H9 (cell line): ENCODE measurements around the gene RNF227. TPM values are rescaled to one million over a fixed set of nuclear protein-coding genes. Genes with fewer than 3 reads are reported as not detected.

Experiments
- DNase-seq: peaks from one replicate; pipeline ENCODE4 v3.0.0-alpha.2; 2017
- H2AFZ ChIP-seq: one replicate; pipeline ENCODE4 v1.6.1; 2013; ENCODE audit warnings: mild to moderate bottlenecking, low read length, control low read depth, moderate library complexity
- H2AK5ac ChIP-seq: 2 replicates; pipeline ENCODE4 v1.6.1; 2013; ENCODE audit warnings: low read length, control low read depth, mixed read lengths; ENCODE audit not compliant: insufficient read length
- H2BK120ac ChIP-seq: one replicate; pipeline ENCODE4 v1.6.1; 2013; ENCODE audit warnings: low read depth, mild to moderate bottlenecking, low read length, control low read depth, inconsistent platforms; ENCODE audit not compliant: poor library complexity, severe bottlenecking
- H2BK12ac ChIP-seq: 2 replicates; pipeline ENCODE4 v1.6.1; 2013; ENCODE audit warnings: low read length, control low read depth, mixed read lengths, low read depth; ENCODE audit not compliant: insufficient read length
- H2BK15ac ChIP-seq: 2 replicates; pipeline ENCODE4 v1.6.1; 2013; ENCODE audit warnings: low read depth, low read length, control low read depth
- H2BK20ac ChIP-seq: one replicate; pipeline ENCODE4 v1.6.1; 2013; ENCODE audit warnings: low read depth, mild to moderate bottlenecking, low read length, control low read depth, inconsistent platforms; ENCODE audit not compliant: poor library complexity, severe bottlenecking
- H2BK5ac ChIP-seq: 2 replicates; pipeline ENCODE4 v1.6.1; 2013; ENCODE audit warnings: low read length, control low read depth, mixed read lengths; ENCODE audit not compliant: insufficient read length
- H3K14ac ChIP-seq: 2 replicates; pipeline ENCODE4 v1.6.1; 2013; ENCODE audit warnings: low read length, control low read depth; ENCODE audit not compliant: insufficient read depth
- H3K18ac ChIP-seq: 2 replicates; pipeline ENCODE4 v1.6.1; 2013; ENCODE audit warnings: low read depth, mild to moderate bottlenecking, mixed read lengths, low read length, control low read depth; ENCODE audit not compliant: insufficient read length
- H3K23ac ChIP-seq: 2 replicates; pipeline ENCODE4 v1.6.1; 2013; ENCODE audit warnings: low read length, control low read depth, mixed read lengths, low read depth; ENCODE audit not compliant: insufficient read length
- H3K23me2 ChIP-seq: 2 replicates; pipeline ENCODE4 v1.6.1; 2013; ENCODE audit warnings: low read depth, mild to moderate bottlenecking, mixed read lengths, low read length, control low read depth; ENCODE audit not compliant: insufficient read length, poor library complexity, severe bottlenecking
- H3K27ac ChIP-seq: 2 replicates; pipeline ENCODE4 v1.5.1; 2013; ENCODE audit warnings: low read length, control low read depth, mixed read lengths, low read depth; ENCODE audit not compliant: insufficient read length
- H3K27me3 ChIP-seq: 2 replicates; pipeline ENCODE4 v1.6.1; 2013; ENCODE audit warnings: low read length, control low read depth, inconsistent platforms; ENCODE audit not compliant: insufficient read depth
- H3K4ac ChIP-seq: 2 replicates; pipeline ENCODE4 v1.6.1; 2013; ENCODE audit warnings: low read depth, mild to moderate bottlenecking, control low read depth, inconsistent platforms, low read length, moderate library complexity
- H3K4me1 ChIP-seq: 2 replicates; pipeline ENCODE4 v1.6.1; 2013; ENCODE audit warnings: low read length, control low read depth, inconsistent platforms; ENCODE audit not compliant: insufficient read depth
- H3K4me2 ChIP-seq: 2 replicates; pipeline ENCODE4 v1.6.1; 2013; ENCODE audit warnings: low read length, control low read depth, mixed read lengths; ENCODE audit not compliant: insufficient read length, insufficient read depth
- H3K56ac ChIP-seq: 2 replicates; pipeline ENCODE4 v1.6.1; 2013; ENCODE audit warnings: low read depth, mild to moderate bottlenecking, mixed read lengths, low read length, control low read depth; ENCODE audit not compliant: insufficient read length
- H3K79me1 ChIP-seq: 2 replicates; pipeline ENCODE4 v1.6.1; 2013; ENCODE audit warnings: low read depth, mild to moderate bottlenecking, moderate library complexity, low read length, control low read depth, inconsistent platforms; ENCODE audit not compliant: insufficient read depth, poor library complexity, severe bottlenecking
- H3K79me2 ChIP-seq: 2 replicates; pipeline ENCODE4 v1.6.1; 2013; ENCODE audit warnings: low read length, control low read depth, inconsistent platforms; ENCODE audit not compliant: insufficient read depth
- H3K9ac ChIP-seq: 2 replicates; pipeline ENCODE4 v1.6.1; 2013; ENCODE audit warnings: low read length, control low read depth, mixed read lengths; ENCODE audit not compliant: insufficient read length; ENCODE audit errors: extremely low read depth
- H3K9me3 ChIP-seq: one replicate; pipeline ENCODE4 v1.6.1; 2013; ENCODE audit warnings: low read depth, low read length, inconsistent platforms; ENCODE audit not compliant: control insufficient read depth
- H3T11ph ChIP-seq: one replicate; pipeline ENCODE4 v1.6.1; 2013; ENCODE audit warnings: mild to moderate bottlenecking, low read length, control low read depth, inconsistent platforms
- H4K20me1 ChIP-seq: one replicate; pipeline ENCODE4 v1.6.1; 2013; ENCODE audit not compliant: control insufficient read depth, insufficient read length, insufficient read depth
- H4K5ac ChIP-seq: 2 replicates; pipeline ENCODE4 v1.6.1; 2013; ENCODE audit warnings: low read depth, mild to moderate bottlenecking, mixed read lengths, low read length, control low read depth; ENCODE audit not compliant: insufficient read length
- H4K8ac ChIP-seq: replicated peaks from 2 replicates; pipeline ENCODE4 v1.6.1; 2013; ENCODE audit warnings: low read length, control low read depth, mixed read lengths, low read depth; ENCODE audit not compliant: insufficient read length
- H4K91ac ChIP-seq: 2 replicates; pipeline ENCODE4 v1.6.1; 2013; ENCODE audit warnings: low read depth, mild to moderate bottlenecking, moderate library complexity, mixed read lengths, low read length, control low read depth; ENCODE audit not compliant: insufficient read length
- H3K27ac Mint-ChIP-seq, 3 experiments: 2 replicates in 2 of 3; 3 replicates in 1 of 3; pipeline ENCODE4 v1.8.0; 2020 to 2021; ENCODE audit warnings: mixed read lengths in 3 of 3, mild to moderate bottlenecking in 1 of 3, moderate library complexity in 1 of 3
- H3K27me3 Mint-ChIP-seq: 2 replicates; pipeline ENCODE4 v1.8.0; 2021; ENCODE audit warnings: low read depth, mild to moderate bottlenecking, moderate library complexity, mixed read lengths
- H3K36me3 Mint-ChIP-seq, 3 experiments: 2 replicates in 2 of 3; 3 replicates in 1 of 3; pipeline ENCODE4 v1.8.0; 2020 to 2021; ENCODE audit warnings: low read depth in 3 of 3, mixed read lengths in 3 of 3; ENCODE audit not compliant: insufficient read depth in 1 of 3
- H3K4me1 Mint-ChIP-seq, 2 experiments: 2 replicates each; pipeline ENCODE4 v1.8.0; 2020; ENCODE audit warnings: mixed read lengths in 2 of 2
- H3K4me3 Mint-ChIP-seq, 2 experiments: 2 replicates in 1 of 2; 3 replicates in 1 of 2; pipeline ENCODE4 v1.8.0; 2020 to 2021; ENCODE audit warnings: mild to moderate bottlenecking in 2 of 2, mixed read lengths in 2 of 2, moderate library complexity in 1 of 2
- H3K9me3 Mint-ChIP-seq, 2 experiments: 2 replicates in 1 of 2; 3 replicates in 1 of 2; pipeline ENCODE4 v1.8.0; 2020; ENCODE audit warnings: mild to moderate bottlenecking in 2 of 2, mixed read lengths in 2 of 2, moderate library complexity in 1 of 2
- WGBS: extraction: QIAGEN DNeasy Blood & Tissue Kit; methylation state at CpG from one replicate; pipeline ENCODE4 v1.1.7; 2013; ENCODE audit warnings: missing lambda C conversion rate, low lambda C conversion rate, mixed read lengths; ENCODE audit not compliant: insufficient read length; ENCODE audit errors: extremely low coverage; 5-methylcytosine and 5-hydroxymethylcytosine counted together
- total RNA-seq: library from RNA; stranded (reverse); gene quantifications from 2 replicates; pipeline ENCODE4 v1.2.1, GENCODE V29; 2021
- TF ChIP-seq, protein P1 (sequence below): fragments of 200-600 bp; sonication (generic); conservative IDR thresholded peaks from 3 replicates; pipeline ENCODE4 v1.8.0; 2021; ENCODE audit warnings: antibody characterized with exemption, mild to moderate bottlenecking

The RNF227 gene
- total RNA-seq, 1 experiment from 2014 or later: 1.9 TPM

DNA sequence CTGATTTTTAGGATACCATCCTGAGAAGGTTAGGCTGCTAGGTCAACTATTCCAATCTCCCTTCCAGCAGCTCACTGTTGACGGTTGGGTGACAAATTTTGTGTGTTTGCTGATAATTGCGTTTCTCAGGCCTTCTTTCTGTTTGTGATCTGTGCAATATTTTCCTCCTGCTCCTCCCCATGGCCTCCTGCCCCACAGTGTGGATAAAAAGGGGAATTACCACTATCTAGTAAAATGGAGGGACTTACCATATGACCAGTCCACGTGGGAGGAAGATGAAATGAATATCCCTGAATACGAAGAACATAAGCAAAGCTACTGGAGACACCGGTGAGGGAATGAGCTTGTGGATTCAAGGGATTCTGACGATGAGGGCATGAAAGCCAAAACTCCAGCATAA is 18.3 kb downstream of the RNF227 start:
- Histone ChIP-seq H4K20me1 (no peaks in the 10 kb centered on the region), H3K9me3 (no peaks in the 10 kb centered on the region), H2BK20ac (no peak overlapping the region), H4K8ac (no peak overlapping the region), H4K91ac (no peak overlapping the region), H3K79me2 (no peaks in the 10 kb centered on the region), H3T11ph (no peak overlapping the region), H2BK15ac (no peak overlapping the region), H2BK5ac (no peak overlapping the region), H3K23ac (no peak overlapping the region), H3K14ac (no peak overlapping the region), H2AFZ (no peak overlapping the region), H4K5ac (no peak overlapping the region), H3K79me1 (no peaks in the 10 kb centered on the region), H2AK5ac (no peak overlapping the region), H3K4ac (no peak overlapping the region), H3K23me2 (no peaks in the 10 kb centered on the region), H3K4me1 (no peaks in the 10 kb centered on the region), H2BK12ac (no peak overlapping the region), H3K27me3 (no peaks in the 10 kb centered on the region), H3K56ac (no peak overlapping the region), H3K9ac (no peak overlapping the region), H2BK120ac (no peak overlapping the region), H3K18ac (no peak overlapping the region), H3K27ac (no peak overlapping the region), H3K4me2 (no peak overlapping the region)
- H3K36me3 Mint-ChIP-seq: peaks cover 19 to 70% (median 41%) of the 10 kb centered on the region in 3 experiments; a peak in 6 of 7 replicates
- H3K9me3 Mint-ChIP-seq: no peaks in the 10 kb centered on the region
- TF ChIP-seq, protein P1, sequence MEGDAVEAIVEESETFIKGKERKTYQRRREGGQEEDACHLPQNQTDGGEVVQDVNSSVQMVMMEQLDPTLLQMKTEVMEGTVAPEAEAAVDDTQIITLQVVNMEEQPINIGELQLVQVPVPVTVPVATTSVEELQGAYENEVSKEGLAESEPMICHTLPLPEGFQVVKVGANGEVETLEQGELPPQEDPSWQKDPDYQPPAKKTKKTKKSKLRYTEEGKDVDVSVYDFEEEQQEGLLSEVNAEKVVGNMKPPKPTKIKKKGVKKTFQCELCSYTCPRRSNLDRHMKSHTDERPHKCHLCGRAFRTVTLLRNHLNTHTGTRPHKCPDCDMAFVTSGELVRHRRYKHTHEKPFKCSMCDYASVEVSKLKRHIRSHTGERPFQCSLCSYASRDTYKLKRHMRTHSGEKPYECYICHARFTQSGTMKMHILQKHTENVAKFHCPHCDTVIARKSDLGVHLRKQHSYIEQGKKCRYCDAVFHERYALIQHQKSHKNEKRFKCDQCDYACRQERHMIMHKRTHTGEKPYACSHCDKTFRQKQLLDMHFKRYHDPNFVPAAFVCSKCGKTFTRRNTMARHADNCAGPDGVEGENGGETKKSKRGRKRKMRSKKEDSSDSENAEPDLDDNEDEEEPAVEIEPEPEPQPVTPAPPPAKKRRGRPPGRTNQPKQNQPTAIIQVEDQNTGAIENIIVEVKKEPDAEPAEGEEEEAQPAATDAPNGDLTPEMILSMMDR: peak; percentile 27; the same call in 1 of the 3 replicates
- no peak overlapping the region for H3K27ac Mint-ChIP-seq
- H3K27me3 Mint-ChIP-seq: no peaks in the 10 kb centered on the region
- no peak overlapping the region for H3K4me3 Mint-ChIP-seq
- no CpG with 5 or more reads among the region's 6 CpGs for WGBS
- peaks cover 0 to 4% of the 10 kb centered on the region in 2 experiments; a peak in 2 of 4 replicates for H3K4me1 Mint-ChIP-seq
- peak; percentile 16 for DNase-seq
